Body of pancreas (tissue), 4 donors: ENCODE data around the gene ARRB1. TPM values are rescaled to one million over a fixed set of nuclear protein-coding genes. Genes with fewer than 3 reads are reported as not detected.

Experiments
- ATAC-seq: fragments of 150-250 bp; one replicate; pipeline ENCODE4 v1.9.1; 2016
- DNase-seq, 4 donors: peaks; one replicate each; pipeline ENCODE4 v3.0.0-alpha.2; 2019
- H3K27ac ChIP-seq, 4 donors: fragments of 200-600 bp; sonication (generic); 1 replicate in 3 of 4; 2 replicates in 1 of 4; pipeline versions ENCODE4 v1.5.1 to v1.6.1; 2016 to 2019; ENCODE audit warnings: mild to moderate bottlenecking in 1 of 4, mixed read lengths in 1 of 4, moderate library complexity in 1 of 4
- H3K27me3 ChIP-seq, 2 donors: fragments of 200-600 bp; sonication (generic); one replicate each; pipeline ENCODE4 v1.6.0; 2016; ENCODE audit warnings: mild to moderate bottlenecking in 1 of 2
- H3K36me3 ChIP-seq, 2 donors: fragments of 200-600 bp; sonication (generic); replicated peaks in 1 of 2; 2 replicates each; pipeline ENCODE4 v1.5.1; 2016; ENCODE audit warnings: low read depth in 2 of 2; ENCODE audit not compliant: insufficient read depth in 1 of 2
- H3K4me1 ChIP-seq: fragments of 200-600 bp; sonication (generic); one replicate; pipeline ENCODE4 v1.6.0; 2016
- H3K4me3 ChIP-seq, 2 donors: fragments of 200-600 bp; sonication (generic); 1 replicate in 1 of 2; 2 replicates in 1 of 2; pipeline ENCODE4 v1.5.1; 2016 to 2019
- H3K9me3 ChIP-seq, 3 donors: fragments of 200-600 bp; sonication (generic); 1 replicate in 2 of 3; 2 replicates in 1 of 3; pipeline ENCODE4 v1.5.1; 2016
- POLR2A ChIP-seq, 3 donors: fragments of 450-650 bp; IDR thresholded peaks; one replicate each; pipeline ENCODE4 v1.6.1; 2016; ENCODE audit warnings: antibody characterized with exemption in 3 of 3, mild to moderate bottlenecking in 2 of 3
- WGBS, 2 donors: methylation state at CpG; one replicate each; pipeline ENCODE4 v1.1.5; 2017; 5-methylcytosine and 5-hydroxymethylcytosine counted together
- intact Hi-C: fragments of 100-400 bp; cut with DNase I; formaldehyde crosslinking; loops from one replicate; pipeline ENCODE4 v1.15.1; 2023
- total RNA-seq, 2 donors: library from RNA; depleted of rRNA; stranded (reverse); fragments of >200 nt; gene quantifications; one replicate each; pipeline ENCODE4 v1.1.0, GENCODE V29; 2016
- TF ChIP-seq, protein P1 (sequence below), 7 experiments: fragments of 450-650 bp in 4 of 7; fragments of 200-600 bp in 3 of 7; sonication (generic) in 3 of 7; IDR thresholded peaks; one replicate each; pipeline ENCODE4 v1.5.1; 2016 to 2019; ENCODE audit warnings: antibody characterized with exemption in 7 of 7

ARRB1 gene
- total RNA-seq, 2 donors from 2014 or later: 41.0 to 54.1 TPM

DNA sequence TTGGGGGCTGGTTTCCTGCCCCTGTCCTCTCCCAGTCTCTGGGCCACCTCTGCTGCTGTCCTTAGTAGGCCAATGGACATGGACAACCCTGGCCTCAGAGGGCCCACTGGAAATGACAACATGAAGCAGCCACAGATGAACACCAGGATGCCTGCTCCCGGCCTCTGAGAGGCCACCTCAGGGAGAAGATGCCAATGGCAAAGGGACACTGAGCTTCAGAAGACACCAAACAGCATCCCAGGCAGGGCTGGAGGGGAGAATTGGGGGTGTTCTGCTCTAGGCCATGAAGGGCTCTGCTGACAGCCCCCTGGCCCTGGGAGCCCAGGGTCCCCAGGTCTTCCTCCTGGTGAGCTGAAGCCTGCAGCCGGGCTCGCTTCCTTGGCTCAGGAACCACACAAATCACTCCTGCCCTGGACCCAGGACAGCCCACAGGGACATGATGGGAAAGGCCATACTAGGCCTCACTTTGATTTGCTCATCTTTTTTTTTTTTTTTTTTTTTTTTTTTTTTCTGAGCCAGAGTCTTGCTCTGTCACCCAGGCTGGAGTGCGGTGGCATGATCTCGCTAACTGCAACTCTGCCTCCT is 65.6 kb downstream of the ARRB1 start:
- no peak for TF ChIP-seq POLR2A (IDR thresholded peaks at IDR 0.05)
- TF ChIP-seq, protein P1, sequence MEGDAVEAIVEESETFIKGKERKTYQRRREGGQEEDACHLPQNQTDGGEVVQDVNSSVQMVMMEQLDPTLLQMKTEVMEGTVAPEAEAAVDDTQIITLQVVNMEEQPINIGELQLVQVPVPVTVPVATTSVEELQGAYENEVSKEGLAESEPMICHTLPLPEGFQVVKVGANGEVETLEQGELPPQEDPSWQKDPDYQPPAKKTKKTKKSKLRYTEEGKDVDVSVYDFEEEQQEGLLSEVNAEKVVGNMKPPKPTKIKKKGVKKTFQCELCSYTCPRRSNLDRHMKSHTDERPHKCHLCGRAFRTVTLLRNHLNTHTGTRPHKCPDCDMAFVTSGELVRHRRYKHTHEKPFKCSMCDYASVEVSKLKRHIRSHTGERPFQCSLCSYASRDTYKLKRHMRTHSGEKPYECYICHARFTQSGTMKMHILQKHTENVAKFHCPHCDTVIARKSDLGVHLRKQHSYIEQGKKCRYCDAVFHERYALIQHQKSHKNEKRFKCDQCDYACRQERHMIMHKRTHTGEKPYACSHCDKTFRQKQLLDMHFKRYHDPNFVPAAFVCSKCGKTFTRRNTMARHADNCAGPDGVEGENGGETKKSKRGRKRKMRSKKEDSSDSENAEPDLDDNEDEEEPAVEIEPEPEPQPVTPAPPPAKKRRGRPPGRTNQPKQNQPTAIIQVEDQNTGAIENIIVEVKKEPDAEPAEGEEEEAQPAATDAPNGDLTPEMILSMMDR (IDR thresholded peaks at IDR 0.05): no peak
- intact Hi-C loops: loop anchor here (10.0 kb wide), 1 partner anchor 249 kb away; no protein-coding TSS in a partner anchor

DNA sequence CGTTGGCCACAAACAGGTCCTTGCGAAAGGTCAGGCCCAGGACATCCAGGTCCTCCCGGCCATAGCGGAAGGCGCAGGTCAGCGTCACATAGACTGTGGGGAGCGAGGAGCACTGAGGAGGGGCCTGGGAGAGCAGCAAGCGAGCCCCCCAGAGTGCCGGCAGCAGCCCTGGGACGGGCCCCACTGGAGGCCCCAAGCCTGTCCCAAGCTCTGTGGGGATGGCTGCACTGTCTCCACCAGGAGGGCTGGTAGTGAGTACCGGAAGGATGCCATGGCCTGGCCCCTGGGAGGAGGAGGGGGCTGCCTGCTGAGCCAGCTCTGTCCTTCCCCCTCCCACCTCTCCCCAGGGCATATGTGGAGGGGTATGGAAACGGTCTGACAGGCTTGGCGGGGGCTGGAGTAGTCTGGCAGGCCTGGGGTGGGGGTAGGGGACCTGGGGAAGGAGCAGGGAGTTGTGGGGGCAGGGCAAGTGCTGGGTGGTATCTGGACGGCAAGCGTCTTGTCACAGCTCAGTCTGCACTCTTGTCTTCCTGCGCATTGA is 68.0 kb downstream of the ARRB1 start:
- intact Hi-C loops: loop anchor here (5.0 to 10.0 kb wide), 2 partner anchors 99 to 251 kb away; no protein-coding TSS in a partner anchor
- 85 to 92% methylated on average over 5 to 14 of the region's 16 CpGs for WGBS, 2 donors
- no peak for DNase-seq
- no peak for ATAC-seq
- Histone ChIP-seq H3K36me3 (peaks cover 0 to 2% of the 10 kb centered on the region in 2 donors), H3K4me1 (no peaks in the 10 kb centered on the region), H3K9me3 (no peaks in the 10 kb centered on the region), H3K27ac (no peak overlapping the region), H3K27me3 (no peaks in the 10 kb centered on the region), H3K4me3 (no peak overlapping the region)
- TF ChIP-seq, protein P1 (IDR thresholded peaks at IDR 0.05): no peak
- TF ChIP-seq POLR2A (IDR thresholded peaks at IDR 0.05): no peak

More for the DNA sequence above, 65.6 kb downstream of the ARRB1 start:
- ATAC-seq (no peak), DNase-seq (no peak)
- 93 to 100% methylated on average over 4 to 5 of the region's 5 CpGs for WGBS, 2 donors
- Histone ChIP-seq H3K4me1 (no peaks in the 10 kb centered on the region), H3K27ac (no peak overlapping the region), H3K36me3 (peaks cover 0 to 3% of the 10 kb centered on the region in 2 donors), H3K9me3 (no peaks in the 10 kb centered on the region), H3K4me3 (no peak overlapping the region), H3K27me3 (no peaks in the 10 kb centered on the region)

DNA sequence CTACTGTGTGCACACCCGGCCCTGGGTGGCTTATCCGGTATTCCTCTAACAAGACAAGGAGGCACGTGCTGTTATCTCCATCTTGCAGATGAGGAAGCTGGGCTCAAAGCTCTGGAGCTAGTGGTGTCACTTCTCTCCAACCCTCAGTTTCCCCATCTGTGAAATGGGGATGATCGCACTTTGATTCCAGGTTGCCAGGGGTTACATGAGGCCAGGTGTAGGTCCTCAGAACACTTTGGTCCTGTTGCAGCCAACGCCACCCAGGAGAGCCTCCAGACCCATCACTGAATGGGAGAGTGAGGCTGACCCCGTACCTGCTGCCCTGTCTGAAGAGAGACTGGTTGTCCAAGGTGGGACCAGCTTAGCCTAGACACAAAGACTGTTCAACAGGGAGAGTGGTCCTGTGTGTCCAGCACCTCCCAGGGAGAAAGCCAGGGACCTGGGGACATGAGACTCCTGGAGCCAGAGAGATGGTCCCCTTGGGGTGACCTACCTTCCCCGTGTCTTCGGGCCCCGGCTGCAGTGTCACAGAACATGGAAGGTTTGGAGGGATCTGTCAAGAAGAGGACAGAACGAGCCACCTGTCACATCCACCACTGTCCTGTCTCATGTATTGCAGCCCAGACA is 69.9 kb downstream of the ARRB1 start:
- DNase-seq: no peak
- Histone ChIP-seq H3K4me3 (no peak overlapping the region), H3K9me3 (no peaks in the 10 kb centered on the region), H3K36me3 (peaks cover 0 to 11% of the 10 kb centered on the region in 2 donors), H3K27me3 (no peaks in the 10 kb centered on the region), H3K27ac (no peak overlapping the region), H3K4me1 (no peaks in the 10 kb centered on the region)
- TF ChIP-seq, protein P1 (IDR thresholded peaks at IDR 0.05): no peak
- no peak for TF ChIP-seq POLR2A (IDR thresholded peaks at IDR 0.05)
- intact Hi-C loops: loop anchor here (5.0 to 10.0 kb wide), 2 partner anchors 101 to 253 kb away; no protein-coding TSS in a partner anchor
- 88 to 89% methylated on average over 5 to 10 of the region's 10 CpGs for WGBS, 2 donors
- no peak for ATAC-seq

DNA sequence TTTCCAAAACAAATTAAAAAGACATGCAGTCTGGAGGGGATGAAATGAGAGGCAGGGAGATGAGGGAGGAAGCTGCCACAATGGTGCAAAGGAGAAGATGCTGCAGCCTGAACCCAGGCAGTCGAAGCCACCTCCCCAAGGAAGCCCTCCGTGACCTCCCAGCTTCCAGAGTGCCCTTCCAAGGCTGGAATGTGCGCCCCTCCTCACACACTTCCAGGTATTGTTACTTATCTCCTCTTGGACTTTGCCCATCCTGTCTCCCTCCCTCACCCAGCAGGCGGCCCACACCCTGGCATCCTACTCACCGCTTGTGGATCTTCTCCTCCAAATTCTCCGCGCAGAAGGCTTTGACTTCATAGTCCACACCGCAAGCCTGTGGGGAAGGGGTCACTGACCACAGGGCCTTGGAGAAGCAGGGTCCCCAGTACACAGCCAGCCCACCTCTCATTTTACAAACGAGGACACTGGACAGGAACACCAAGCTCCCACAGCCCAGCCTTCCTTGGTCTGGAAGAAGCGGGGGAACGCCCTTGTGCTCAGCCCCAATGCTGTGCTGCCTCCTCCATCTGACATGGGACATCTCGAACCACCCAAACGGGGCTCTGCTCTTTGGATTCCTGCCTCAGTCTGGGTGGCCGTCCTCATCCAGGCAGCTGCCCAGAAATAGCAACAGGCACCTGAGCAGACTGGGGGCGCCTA is 70.5 kb downstream of the ARRB1 start:
- H3K9me3 ChIP-seq: no peaks in the 10 kb centered on the region
- no peak overlapping the region for H3K4me3 ChIP-seq
- H3K4me1 ChIP-seq: no peaks in the 10 kb centered on the region
- H3K36me3 ChIP-seq: peaks cover 0 to 15% of the 10 kb centered on the region in 2 donors
- H3K27me3 ChIP-seq: no peaks in the 10 kb centered on the region
- DNase-seq (no peak), ATAC-seq (peak; percentile 33)
- H3K27ac ChIP-seq: no peak overlapping the region
- intact Hi-C loops: loop anchor here (5.0 to 10.0 kb wide), 2 partner anchors 101 to 254 kb away; no protein-coding TSS in a partner anchor
- 72 to 81% methylated on average over 13 to 15 of the region's 15 CpGs for WGBS, 2 donors
- TF ChIP-seq POLR2A (IDR thresholded peaks at IDR 0.05): no peak
- TF ChIP-seq, protein P1 (IDR thresholded peaks at IDR 0.05): no peak
